Fibroblast of lung (primary cell): ENCODE data around the gene KLHL29. TPM values are rescaled to one million over a fixed set of nuclear protein-coding genes. Genes with fewer than 3 reads are reported as not detected.

ENCODE experiments used
- DNase-seq, 2 donors: peaks; one replicate each; pipeline versions ENCODE4 v3.0.0 to v3.0.0-alpha.2; 2010; ENCODE audit warnings: low read depth in 2 of 2
- H2AFZ ChIP-seq: 2 replicates; pipeline ENCODE4 v1.5.1; 2012; ENCODE audit warnings: low read length, control low read depth, inconsistent platforms
- H3K27ac ChIP-seq: 2 replicates; pipeline ENCODE4 v1.5.1; 2011; ENCODE audit warnings: low read length, control low read depth; ENCODE audit not compliant: insufficient read depth
- H3K27me3 ChIP-seq: 2 replicates; pipeline ENCODE4 v1.5.1; 2011; ENCODE audit warnings: mild to moderate bottlenecking, low read length; ENCODE audit not compliant: control insufficient read depth, insufficient read depth
- H3K36me3 ChIP-seq: 2 replicates; pipeline ENCODE4 v1.5.1; 2011; ENCODE audit warnings: low read length; ENCODE audit not compliant: control insufficient read depth, insufficient read depth
- H3K4me1 ChIP-seq: 2 replicates; pipeline ENCODE4 v1.5.1; 2011; ENCODE audit warnings: low read length; ENCODE audit not compliant: control insufficient read depth, insufficient read depth; ENCODE audit errors: extremely low read depth
- H3K4me2 ChIP-seq: 2 replicates; pipeline ENCODE4 v1.5.1; 2011; ENCODE audit warnings: low read length, control low read depth; ENCODE audit not compliant: insufficient read depth; ENCODE audit errors: extremely low read depth
- H3K4me3 ChIP-seq, 4 experiments: fragments of 200-600 bp in 1 of 4; sonication (generic) in 1 of 4; replicated peaks in 1 of 4; 2 replicates each; pipeline ENCODE4 v1.5.1; 2011 to 2016; ENCODE audit warnings: low read length in 4 of 4, low read depth in 3 of 4, mild to moderate bottlenecking in 3 of 4, control low read depth in 2 of 4, inconsistent platforms in 1 of 4, mixed read lengths in 1 of 4; ENCODE audit not compliant: insufficient read depth in 1 of 4; ENCODE audit errors: control extremely low read depth in 1 of 4
- H3K79me2 ChIP-seq: 2 replicates; pipeline ENCODE4 v1.5.1; 2012; ENCODE audit warnings: mild to moderate bottlenecking, low read length, inconsistent platforms; ENCODE audit not compliant: control insufficient read depth, insufficient read depth
- H3K9ac ChIP-seq: 2 replicates; pipeline ENCODE4 v1.5.1; 2011; ENCODE audit warnings: mild to moderate bottlenecking, low read length, control low read depth; ENCODE audit not compliant: insufficient read depth
- H3K9me3 ChIP-seq: 2 replicates; pipeline ENCODE4 v1.5.1; 2012; ENCODE audit warnings: low read depth, low read length; ENCODE audit not compliant: control insufficient read depth, insufficient read depth
- H4K20me1 ChIP-seq: 2 replicates; pipeline ENCODE4 v1.5.1; 2011; ENCODE audit warnings: low read length; ENCODE audit not compliant: control insufficient read depth, insufficient read depth; ENCODE audit errors: extremely low read depth
- CTCF ChIP-seq, 2 donors: IDR thresholded peaks in 1 of 2; conservative IDR thresholded peaks in 1 of 2; 1 replicate in 1 of 2; 2 replicates in 1 of 2; pipeline ENCODE4 v1.5.1; 2011 to 2012; ENCODE audit warnings: low read length in 2 of 2, control low read depth in 1 of 2, inconsistent platforms in 1 of 2, low read depth in 1 of 2, mild to moderate bottlenecking in 1 of 2
- EZH2 ChIP-seq: IDR thresholded peaks from 2 replicates; pipeline ENCODE4 v1.5.1; 2012; ENCODE audit warnings: low read length, control low read depth, mild to moderate bottlenecking; ENCODE audit errors: missing control alignments
- polyA plus RNA-seq, 2 donors: library from polyadenylated mRNA; depleted of rRNA in 1 of 2; stranded (reverse) in 1 of 2; unstranded in 1 of 2; fragments of >200 nt; gene quantifications; 2 replicates each; pipeline ENCODE4 v1.2.1, GENCODE V29; 2011 to 2012; ENCODE audit warnings: missing spikeins in 1 of 2
- total RNA-seq: library from RNA; depleted of rRNA; stranded (reverse); fragments of >200 nt; gene quantifications from 2 replicates; pipeline ENCODE4 v1.2.1, GENCODE V29; 2014

The KLHL29 gene
- total and polyA plus RNA-seq, 2 donors (not counting 1 experiment from before 2014, with no cell fraction given) = 7.1 to 7.9 TPM

- Histone ChIP-seq H3K27ac (no peak overlapping the region), H3K4me3 (no peak overlapping the region), H3K4me1 (peaks cover 3% of the 10 kb centered on the region), H3K9me3 (no peaks in the 10 kb centered on the region), H3K9ac (no peak overlapping the region), H3K36me3 (no peaks in the 10 kb centered on the region), H3K79me2 (no peaks in the 10 kb centered on the region), H2AFZ (no peak overlapping the region), H4K20me1 (no peaks in the 10 kb centered on the region), H3K4me2 (no peak overlapping the region), H3K27me3 (no peaks in the 10 kb centered on the region)
- TF ChIP-seq EZH2 (no peak), CTCF (conservative IDR thresholded peaks at IDR 0.05 in 1 of 2, IDR thresholded peaks at IDR 0.05 in 1 of 2; ENCODE audit: low read depth in 1 of 2, low read length in 2 of 2) (no peak)
- no peak for DNase-seq
Observed at GRCh38 chr2:23457990-23458682, 73.2 kb downstream of the KLHL29 start.

GRCh38 chr2:23459032-23459431 is 74.1 kb downstream of the KLHL29 start:
- Histone ChIP-seq H3K79me2 (no peaks in the 10 kb centered on the region), H3K36me3 (no peaks in the 10 kb centered on the region), H3K4me3 (no peak overlapping the region), H3K27ac (no peak overlapping the region), H3K4me2 (no peak overlapping the region), H4K20me1 (no peaks in the 10 kb centered on the region), H3K27me3 (no peaks in the 10 kb centered on the region), H2AFZ (no peak overlapping the region), H3K4me1 (peaks cover 3% of the 10 kb centered on the region), H3K9me3 (no peaks in the 10 kb centered on the region), H3K9ac (no peak overlapping the region)
- TF ChIP-seq CTCF (conservative IDR thresholded peaks at IDR 0.05 in 1 of 2, IDR thresholded peaks at IDR 0.05 in 1 of 2; ENCODE audit: low read depth in 1 of 2, low read length in 2 of 2) (no peak), EZH2 (no peak)
- no peak for DNase-seq

- H4K20me1 ChIP-seq = no peaks in the 10 kb centered on the region
- no peaks in the 10 kb centered on the region for H3K79me2 ChIP-seq
- TF ChIP-seq CTCF (conservative IDR thresholded peaks at IDR 0.05 in 1 of 2, IDR thresholded peaks at IDR 0.05 in 1 of 2; ENCODE audit: low read depth in 1 of 2, low read length in 2 of 2) (peak; percentile 45 to 71), EZH2 (no peak)
- H3K36me3 ChIP-seq = no peaks in the 10 kb centered on the region
- no peak overlapping the region for H3K4me2 ChIP-seq
- no peak overlapping the region for H2AFZ ChIP-seq
- no peaks in the 10 kb centered on the region for H3K27me3 ChIP-seq
- DNase-seq = peak; percentile 10 to 48
- no peaks in the 10 kb centered on the region for H3K9me3 ChIP-seq
- no peak overlapping the region for H3K27ac ChIP-seq
- H3K4me3 ChIP-seq = no peak overlapping the region
- peaks cover 3% of the 10 kb centered on the region for H3K4me1 ChIP-seq
- H3K9ac ChIP-seq = no peak overlapping the region
Observed at GRCh38 chr2:23460228-23460627, 75.2 kb downstream of the KLHL29 start.
